H1 (cell line): ENCODE measurements around the gene TMPRSS9. TPM values are rescaled to one million over a fixed set of nuclear protein-coding genes. Genes with fewer than 3 reads are reported as not detected.

Experiments
- CBX5 ChIP-seq: fragments of 300-800, 300-1000 bp; sonication (generic); IDR thresholded peaks from 2 replicates; pipeline ENCODE4 v1.7.1; 2016; ENCODE audit warnings: antibody characterized with exemption, low read length, low read depth
- CHD1 ChIP-seq: IDR thresholded peaks from 2 replicates; pipeline ENCODE4 v1.6.1; 2012; ENCODE audit warnings: low read depth, low read length, improper control_type of control experiment
- HDAC6 ChIP-seq: IDR thresholded peaks from one replicate; pipeline ENCODE4 v1.7.1; 2012; ENCODE audit warnings: low read depth, mild to moderate bottlenecking, inconsistent platforms, low read length, moderate library complexity
- POLR2A ChIP-seq, 2 experiments: IDR thresholded peaks; 1 replicate in 1 of 2; 2 replicates in 1 of 2; pipeline ENCODE4 v1.6.1; 2011; ENCODE audit warnings: low read depth in 2 of 2, low read length in 2 of 2, mild to moderate bottlenecking in 2 of 2; ENCODE audit errors: control extremely low read depth in 1 of 2
- polyA plus RNA-seq, 7 experiments: library from polyadenylated mRNA; depleted of rRNA in 3 of 7; stranded (reverse) in 5 of 7; unstranded in 2 of 7; fragments of >200 nt in 5 of 7; fragments of 200-250 nt in 2 of 7; gene quantifications; 1 replicate in 5 of 7; 2 replicates in 1 of 7; 4 replicates in 1 of 7; pipeline versions ENCODE4 v1.2.1 to v1.2.3, GENCODE V29; 2011 to 2013; ENCODE audit warnings: missing spikeins in 2 of 7, mixed read lengths in 2 of 7
- total RNA-seq: library from RNA; stranded (reverse); fragmentation: NEBNext Ultra II Directional; extraction: Animal tissue kit (Norgen Biotek cat#: 25700); gene quantifications from 2 replicates; pipeline ENCODE4 v1.2.1, GENCODE V29; 2021
- TF ChIP-seq, protein P1 (sequence below), 3 experiments: IDR thresholded peaks; 1 replicate in 2 of 3; 2 replicates in 1 of 3; pipeline versions ENCODE4 v1.5.1 to v1.6.1; 2011; ENCODE audit warnings: low read length in 3 of 3, mild to moderate bottlenecking in 3 of 3, inconsistent platforms in 2 of 3, low read depth in 1 of 3, moderate library complexity in 1 of 3; ENCODE audit not compliant: insufficient read depth in 1 of 3; ENCODE audit errors: control extremely low read depth in 1 of 3

TMPRSS9 gene
- total and polyA plus RNA-seq, 2 of the 8 experiments (the other 6 are each of a cell fraction or from before 2014, with no cell fraction given): 0.15 to 0.19 TPM

DNA sequence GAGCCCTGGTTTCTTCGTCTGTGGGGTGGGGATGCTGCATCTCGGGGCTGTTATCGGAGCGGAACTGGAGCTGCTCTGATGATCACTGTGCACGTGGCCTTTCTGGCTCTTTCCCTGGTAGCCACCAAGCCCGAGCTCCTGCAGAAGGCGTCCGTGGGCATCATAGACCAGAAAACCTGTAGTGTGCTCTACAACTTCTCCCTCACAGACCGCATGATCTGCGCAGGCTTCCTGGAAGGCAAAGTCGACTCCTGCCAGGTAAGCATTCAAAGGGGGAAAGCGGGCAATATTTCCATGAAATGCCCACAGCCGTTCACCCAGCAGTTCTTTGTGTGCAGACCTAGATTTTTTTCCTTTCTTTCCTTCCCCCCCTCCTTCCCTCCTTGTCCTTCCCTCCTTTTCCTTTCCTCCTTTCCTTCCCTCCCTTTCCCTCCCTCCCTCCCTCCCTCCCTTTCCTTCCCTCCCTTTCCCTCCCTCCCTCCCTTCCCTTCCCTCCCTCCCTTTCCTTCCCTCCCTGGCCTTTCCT, 57.9 kb downstream of the TMPRSS9 start (continued):
- TF ChIP-seq CBX5: no peak
- TF ChIP-seq HDAC6: no peak
- TF ChIP-seq, protein P1, sequence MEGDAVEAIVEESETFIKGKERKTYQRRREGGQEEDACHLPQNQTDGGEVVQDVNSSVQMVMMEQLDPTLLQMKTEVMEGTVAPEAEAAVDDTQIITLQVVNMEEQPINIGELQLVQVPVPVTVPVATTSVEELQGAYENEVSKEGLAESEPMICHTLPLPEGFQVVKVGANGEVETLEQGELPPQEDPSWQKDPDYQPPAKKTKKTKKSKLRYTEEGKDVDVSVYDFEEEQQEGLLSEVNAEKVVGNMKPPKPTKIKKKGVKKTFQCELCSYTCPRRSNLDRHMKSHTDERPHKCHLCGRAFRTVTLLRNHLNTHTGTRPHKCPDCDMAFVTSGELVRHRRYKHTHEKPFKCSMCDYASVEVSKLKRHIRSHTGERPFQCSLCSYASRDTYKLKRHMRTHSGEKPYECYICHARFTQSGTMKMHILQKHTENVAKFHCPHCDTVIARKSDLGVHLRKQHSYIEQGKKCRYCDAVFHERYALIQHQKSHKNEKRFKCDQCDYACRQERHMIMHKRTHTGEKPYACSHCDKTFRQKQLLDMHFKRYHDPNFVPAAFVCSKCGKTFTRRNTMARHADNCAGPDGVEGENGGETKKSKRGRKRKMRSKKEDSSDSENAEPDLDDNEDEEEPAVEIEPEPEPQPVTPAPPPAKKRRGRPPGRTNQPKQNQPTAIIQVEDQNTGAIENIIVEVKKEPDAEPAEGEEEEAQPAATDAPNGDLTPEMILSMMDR (IDR thresholded peaks at IDR 0.05; ENCODE audit: control extremely low read depth in 1 of 3, insufficient read depth in 1 of 3, low read depth in 1 of 3, low read length in 3 of 3): no peak
- TF ChIP-seq CHD1: no peak
- TF ChIP-seq POLR2A (IDR thresholded peaks at IDR 0.05; ENCODE audit: control extremely low read depth in 1 of 2, low read depth in 2 of 2, low read length in 2 of 2): no peak
